Measurements from ENCODE around the gene MIPEP.

The MIPEP gene

DNA sequence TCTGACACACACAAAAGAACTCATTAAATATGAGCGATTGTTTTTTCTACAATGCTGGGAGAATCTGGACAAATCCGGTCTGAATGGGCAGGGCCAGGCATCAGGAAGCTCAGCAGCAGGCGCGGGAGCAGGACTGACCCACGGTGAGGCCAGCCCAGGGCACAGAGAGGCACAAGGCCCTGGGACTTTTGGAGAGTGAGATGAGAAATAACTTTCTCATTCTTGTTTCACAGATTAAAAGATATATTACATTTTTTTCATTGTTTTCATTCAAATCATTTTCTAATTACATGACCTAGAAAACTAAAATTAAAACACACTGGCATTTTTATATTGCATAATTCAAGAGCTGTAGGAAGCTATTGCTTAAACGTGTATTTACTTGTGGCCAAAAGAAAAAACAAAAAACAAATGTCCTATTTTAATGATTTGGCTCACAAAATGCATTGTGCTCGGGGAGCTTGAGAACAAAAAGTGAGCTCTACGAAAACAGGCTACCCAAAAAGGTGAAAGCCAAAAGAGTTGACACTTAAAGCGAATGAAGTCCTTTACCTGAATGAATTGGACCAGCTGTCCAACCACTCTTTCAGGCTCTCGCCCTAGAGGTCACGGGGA, 185.8 kb downstream of the MIPEP start:
- no peak for DNase-seq

DNA sequence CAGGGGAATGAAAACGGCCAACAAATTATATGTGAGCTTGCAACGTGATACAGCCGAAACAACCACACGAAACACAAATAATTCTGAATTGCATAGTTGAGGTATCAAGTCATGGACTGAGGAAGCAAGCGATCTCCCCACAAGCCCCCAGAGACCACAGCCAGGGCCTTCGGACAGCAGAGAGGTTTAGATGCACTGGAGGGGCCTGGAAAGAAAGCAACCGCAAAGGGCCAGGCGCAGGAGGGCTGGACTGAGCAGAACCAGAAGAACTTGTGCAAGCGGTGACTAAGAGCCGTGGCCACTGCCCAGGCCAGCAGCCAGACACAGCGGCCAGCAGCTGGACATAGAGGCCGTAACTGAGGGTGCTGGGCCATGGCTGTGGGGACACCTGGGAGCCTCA, 187.6 kb downstream of the MIPEP start:
- DNase-seq, result no peak

DNA sequence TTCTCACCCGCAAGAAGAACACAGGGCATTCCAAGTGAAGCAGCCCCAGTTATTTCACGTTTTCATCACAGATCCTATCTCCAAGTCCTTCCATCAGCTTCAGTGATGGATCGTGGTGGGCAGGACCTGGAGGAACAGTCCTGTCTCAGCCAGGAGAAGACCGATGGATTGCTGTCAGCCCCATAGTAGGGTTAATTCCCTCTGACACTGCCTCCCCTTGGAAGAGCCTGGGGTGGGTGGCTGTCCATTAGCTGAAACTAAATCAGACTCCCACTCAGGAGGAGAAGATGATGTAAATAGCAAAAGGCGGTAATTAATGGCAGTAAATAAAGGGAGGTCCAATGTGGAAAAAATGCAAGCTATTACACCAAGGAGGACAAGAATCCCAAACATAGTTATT, 188.0 kb downstream of the MIPEP start:
- no peak for DNase-seq

DNA sequence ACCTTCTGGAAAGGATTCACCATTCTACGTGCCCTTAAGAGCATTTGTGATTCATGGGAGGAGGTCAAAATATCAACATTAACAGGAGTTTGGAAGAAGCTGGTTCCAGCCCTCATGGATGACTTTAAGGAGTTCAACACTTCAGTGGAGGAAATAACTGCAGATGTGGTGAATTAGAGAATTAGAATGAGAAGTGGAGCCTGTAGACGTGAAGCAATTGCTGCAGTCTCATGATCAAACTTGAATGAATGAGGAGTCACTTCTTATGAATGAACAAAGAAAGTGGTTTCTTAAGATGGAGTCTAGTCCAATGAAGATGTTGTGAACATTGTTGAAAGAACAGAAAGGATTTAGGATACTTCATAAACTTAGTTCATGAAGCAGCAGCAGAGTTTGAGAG, 189.9 kb downstream of the MIPEP start:
- DNase-seq, result no peak

- DNase-seq, result no peak
Observed at GRCh38 chr13:23697772-23698313, 191.4 kb downstream of the MIPEP start.

- DNase-seq, result no peak
Observed at GRCh38 chr13:23696610-23697009, 192.6 kb downstream of the MIPEP start.

DNA sequence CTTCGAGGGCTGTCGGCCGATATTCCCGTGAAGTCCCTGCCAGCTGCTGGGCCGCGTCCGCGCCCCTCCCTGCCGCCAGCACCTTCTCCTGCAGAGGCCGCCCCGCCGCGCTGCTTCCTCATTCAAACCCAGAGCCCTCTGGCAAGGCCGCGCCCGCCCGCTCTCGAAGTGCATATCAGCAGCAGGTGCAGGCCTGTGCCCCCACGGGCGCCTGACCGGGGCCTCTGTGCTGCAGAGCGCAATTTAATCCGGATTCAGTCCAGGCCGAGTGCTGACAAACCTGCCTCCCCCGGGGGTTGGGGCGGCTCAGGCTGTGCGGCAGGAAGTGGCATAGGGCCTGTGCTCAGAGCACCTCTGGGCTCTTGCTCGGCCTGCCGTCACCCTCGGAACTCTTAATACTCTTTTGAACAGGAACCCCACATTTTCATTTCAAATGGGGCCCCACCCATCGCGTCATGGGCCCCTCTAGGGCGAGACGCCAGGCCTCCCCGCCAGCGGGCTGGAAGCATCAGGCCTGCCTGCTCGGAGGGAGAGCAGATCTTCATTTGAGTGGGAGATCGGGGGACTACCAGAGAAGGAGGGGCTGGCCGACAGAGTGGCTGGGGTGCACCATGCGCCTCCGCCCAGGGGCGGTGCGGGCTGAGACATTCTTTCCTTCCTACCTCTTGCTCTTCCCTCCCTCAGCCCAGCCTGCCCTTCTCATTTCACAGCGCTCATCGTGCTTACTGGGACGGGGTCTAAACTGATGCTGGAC, 193.3 kb downstream of the MIPEP start:
- DNase-seq, result no peak

- DNase-seq, result no peak
Observed at GRCh38 chr13:23695196-23695595, 194.0 kb downstream of the MIPEP start.

- no peak for DNase-seq
Observed at GRCh38 chr13:23692816-23693215, 196.4 kb downstream of the MIPEP start.

DNA sequence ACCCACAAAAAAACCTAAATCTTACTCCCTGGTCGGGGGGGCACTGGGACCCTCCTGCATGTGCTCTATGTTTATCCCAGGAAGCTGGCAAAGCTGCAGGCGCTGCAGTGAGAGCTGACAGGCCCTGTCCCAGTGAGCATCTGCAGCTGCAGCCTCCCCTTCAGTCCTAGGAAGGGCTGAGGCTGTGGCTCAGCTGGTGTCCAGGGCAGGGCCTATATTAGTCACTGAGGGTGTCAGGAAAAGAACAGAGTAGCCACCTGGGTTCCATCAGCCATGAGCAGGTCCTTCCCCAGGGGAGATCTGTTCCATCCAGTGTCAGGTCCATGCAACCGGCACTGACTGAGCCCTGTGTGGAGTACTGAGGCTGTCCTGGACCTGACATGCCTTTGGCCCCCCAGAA, 198.5 kb downstream of the MIPEP start:
- DNase-seq, result no peak

- DNase-seq, result no peak
Observed at GRCh38 chr13:23688336-23688735, 200.9 kb downstream of the MIPEP start.

DNA sequence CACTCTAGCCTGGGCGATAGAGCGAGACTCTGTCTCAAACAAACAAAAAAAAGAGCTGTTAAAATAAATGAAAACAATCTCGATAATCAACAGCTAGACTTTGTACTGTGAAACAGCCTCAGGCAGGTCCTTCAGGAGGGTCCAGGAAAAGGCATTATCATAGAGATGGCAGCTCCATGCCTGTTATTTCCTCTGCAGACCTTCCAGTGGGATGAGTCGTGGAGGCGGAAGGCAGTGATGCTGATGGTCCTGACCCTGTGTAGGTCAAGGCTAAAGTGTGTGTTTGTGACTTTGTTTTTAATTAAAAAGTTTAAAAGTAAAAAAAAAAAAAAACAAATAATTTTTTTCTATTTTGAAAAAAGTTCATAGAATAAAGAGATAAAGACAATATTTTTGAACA, 201.6 kb downstream of the MIPEP start:
- DNase-seq, result no peak

GRCh38 chr13:23686948-23687347, 202.3 kb downstream of the MIPEP start:
- DNase-seq, result no peak

DNA sequence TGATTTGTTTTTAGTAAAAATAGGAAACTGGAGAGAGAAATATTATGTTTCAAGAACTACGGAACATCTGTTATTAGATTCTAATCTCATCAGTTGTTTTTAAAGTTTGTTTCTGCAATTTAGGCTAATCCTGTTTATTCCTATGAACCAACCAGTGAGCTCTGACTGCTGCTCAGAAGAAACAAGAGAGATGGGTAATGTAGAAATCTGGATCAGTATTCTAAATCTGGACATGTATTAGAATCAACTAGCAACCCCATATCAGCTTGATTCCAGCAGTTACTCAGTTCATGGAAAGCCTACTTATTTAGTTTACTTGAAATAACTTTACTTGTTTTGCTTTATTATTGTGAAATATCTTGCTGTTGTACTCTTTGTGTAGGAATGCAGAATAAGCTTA, 203.8 kb downstream of the MIPEP start:
- DNase-seq, result no peak

DNA sequence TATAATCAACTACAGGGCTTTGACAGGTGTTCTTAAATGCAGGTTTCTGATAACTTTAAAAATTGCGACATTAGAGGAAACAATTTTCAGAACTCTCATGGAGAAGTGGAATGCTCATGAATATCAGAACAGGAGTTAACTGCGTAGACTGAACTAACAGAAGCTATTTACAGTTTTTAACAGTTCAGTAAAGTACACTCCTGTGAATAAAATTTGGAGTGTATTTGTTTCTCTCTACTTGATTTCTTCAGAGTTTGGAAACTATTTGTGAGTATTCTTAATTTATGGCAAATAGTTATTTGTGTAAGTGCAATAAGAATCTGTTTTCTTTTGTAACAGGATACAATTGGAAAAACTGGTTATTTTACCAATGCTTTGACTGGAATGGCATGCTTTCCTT, 204.6 kb downstream of the MIPEP start:
- DNase-seq, result no peak

GRCh38 chr13:23683084-23683483, 206.1 kb downstream of the MIPEP start:
- DNase-seq, result no peak

DNA sequence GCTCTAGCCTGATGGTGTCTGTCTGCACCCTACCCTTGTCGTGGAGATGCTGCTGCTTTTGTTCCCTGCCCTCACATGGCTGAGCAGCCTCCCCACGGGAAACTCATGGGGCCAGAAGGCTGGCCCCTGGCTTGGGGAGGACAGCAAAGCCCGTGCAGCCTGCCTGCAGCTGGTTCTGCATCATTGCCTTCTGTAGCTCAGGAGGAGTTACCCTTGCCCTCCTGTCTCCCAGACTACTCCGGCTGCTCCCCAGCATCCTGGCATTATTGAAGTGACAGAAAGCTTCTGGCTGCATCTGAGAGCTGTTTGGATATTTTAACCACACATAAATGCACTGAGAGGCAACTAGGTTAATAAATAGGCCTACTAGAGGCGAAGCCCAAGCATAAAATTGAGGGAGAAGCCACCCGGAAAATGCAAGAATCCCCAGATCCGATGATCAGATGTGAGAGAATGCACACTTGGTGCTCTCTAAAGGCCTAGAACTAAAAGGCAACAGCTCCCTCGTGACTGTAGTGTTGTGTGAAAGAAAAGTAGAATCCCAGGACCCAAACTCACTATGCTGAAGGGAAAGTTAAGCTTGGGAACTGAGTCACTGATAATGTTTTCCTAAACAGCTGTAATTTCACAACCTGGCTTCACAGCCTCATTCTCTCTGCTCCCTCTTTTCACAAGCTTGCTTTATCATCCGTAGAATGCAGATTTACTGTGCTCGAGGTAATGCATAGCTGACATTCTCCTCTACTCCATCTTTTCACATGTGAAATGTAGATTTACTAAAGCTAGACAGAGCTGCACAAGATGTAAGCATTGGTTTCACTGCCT, 208.1 kb downstream of the MIPEP start:
- DNase-seq, result no peak
